Ascending aorta (tissue), 2 donors: ENCODE results near the gene MYO3B. TPM values are rescaled to one million over a fixed set of nuclear protein-coding genes. Genes with fewer than 3 reads are reported as not detected.

ENCODE experiments used
- DNase-seq, 2 donors: peaks; one replicate each; pipeline ENCODE4 v3.0.0-alpha.2; 2019; ENCODE audit warnings: low spot score in 2 of 2
- H3K27ac ChIP-seq, 2 donors: fragments of 200-600 bp; sonication (generic); one replicate each; pipeline ENCODE4 v1.5.1; 2016 to 2017; ENCODE audit warnings: mild to moderate bottlenecking in 1 of 2
- H3K27me3 ChIP-seq: fragments of 200-600 bp; sonication (generic); one replicate; pipeline ENCODE4 v1.5.1; 2017
- H3K36me3 ChIP-seq, 2 donors: fragments of 200-600 bp; sonication (generic); one replicate each; pipeline ENCODE4 v1.5.1; 2016
- H3K4me1 ChIP-seq, 2 donors: fragments of 200-600 bp; sonication (generic); one replicate each; pipeline ENCODE4 v1.5.1; 2016 to 2017; ENCODE audit warnings: mild to moderate bottlenecking in 1 of 2
- H3K4me3 ChIP-seq, 2 donors: fragments of 200-600 bp; sonication (generic); one replicate each; pipeline ENCODE4 v1.5.1; 2016 to 2017; ENCODE audit warnings: mild to moderate bottlenecking in 1 of 2
- H3K9me3 ChIP-seq, 2 donors: fragments of 200-600 bp; sonication (generic); one replicate each; pipeline ENCODE4 v1.5.1; 2016
- intact Hi-C: fragments of 100-400 bp; cut with DNase I; formaldehyde crosslinking; loops from one replicate; pipeline ENCODE4 v1.15.1; 2023
- total RNA-seq: library from RNA; depleted of rRNA; stranded (reverse); fragments of >200 nt; gene quantifications from one replicate; pipeline ENCODE4 v1.1.0, GENCODE V29; 2016
- TF ChIP-seq, protein P1 (sequence below), 3 experiments: fragments of 200-600 bp in 2 of 3; fragments of 450-650 bp in 1 of 3; sonication (generic) in 2 of 3; IDR thresholded peaks; one replicate each; pipeline ENCODE4 v1.5.1; 2016 to 2019; ENCODE audit warnings: antibody characterized with exemption in 3 of 3, mild to moderate bottlenecking in 1 of 3, moderate library complexity in 1 of 3

The MYO3B gene
- total RNA-seq, 1 donor from 2014 or later: not detected

DNA sequence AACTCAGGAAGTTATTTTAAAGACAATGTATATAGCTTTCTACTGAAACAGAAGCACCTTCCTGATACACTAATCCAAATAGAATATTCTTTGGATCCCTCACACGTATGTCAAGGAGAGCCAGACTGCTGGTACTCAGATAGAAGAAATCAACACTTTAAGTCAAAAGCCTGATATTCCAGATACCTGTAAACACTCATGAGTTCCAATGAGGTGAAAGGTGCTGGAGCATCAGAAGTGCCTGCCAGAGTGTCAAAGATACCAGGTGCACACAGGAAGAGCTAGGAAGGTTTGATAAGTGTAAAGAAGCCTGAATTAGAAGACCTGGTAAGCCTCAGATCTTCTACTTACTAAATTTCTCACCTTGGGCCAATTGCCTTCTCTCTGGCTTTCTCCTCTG is 310.9 kb downstream of the MYO3B start:
- TF ChIP-seq, protein P1, sequence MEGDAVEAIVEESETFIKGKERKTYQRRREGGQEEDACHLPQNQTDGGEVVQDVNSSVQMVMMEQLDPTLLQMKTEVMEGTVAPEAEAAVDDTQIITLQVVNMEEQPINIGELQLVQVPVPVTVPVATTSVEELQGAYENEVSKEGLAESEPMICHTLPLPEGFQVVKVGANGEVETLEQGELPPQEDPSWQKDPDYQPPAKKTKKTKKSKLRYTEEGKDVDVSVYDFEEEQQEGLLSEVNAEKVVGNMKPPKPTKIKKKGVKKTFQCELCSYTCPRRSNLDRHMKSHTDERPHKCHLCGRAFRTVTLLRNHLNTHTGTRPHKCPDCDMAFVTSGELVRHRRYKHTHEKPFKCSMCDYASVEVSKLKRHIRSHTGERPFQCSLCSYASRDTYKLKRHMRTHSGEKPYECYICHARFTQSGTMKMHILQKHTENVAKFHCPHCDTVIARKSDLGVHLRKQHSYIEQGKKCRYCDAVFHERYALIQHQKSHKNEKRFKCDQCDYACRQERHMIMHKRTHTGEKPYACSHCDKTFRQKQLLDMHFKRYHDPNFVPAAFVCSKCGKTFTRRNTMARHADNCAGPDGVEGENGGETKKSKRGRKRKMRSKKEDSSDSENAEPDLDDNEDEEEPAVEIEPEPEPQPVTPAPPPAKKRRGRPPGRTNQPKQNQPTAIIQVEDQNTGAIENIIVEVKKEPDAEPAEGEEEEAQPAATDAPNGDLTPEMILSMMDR (IDR thresholded peaks at IDR 0.05): no peak
- H3K9me3 ChIP-seq: no peaks in the 10 kb centered on the region
- no peak overlapping the region for H3K4me3 ChIP-seq
- no peaks in the 10 kb centered on the region for H3K36me3 ChIP-seq
- H3K27me3 ChIP-seq: no peaks in the 10 kb centered on the region
- H3K27ac ChIP-seq: no peak overlapping the region
- no peaks in the 10 kb centered on the region for H3K4me1 ChIP-seq
- DNase-seq: no peak
- intact Hi-C loops: loop anchor here (5.0 kb wide), 1 partner anchor 228 kb away; the partner anchor contains the start of gene SP5

DNA sequence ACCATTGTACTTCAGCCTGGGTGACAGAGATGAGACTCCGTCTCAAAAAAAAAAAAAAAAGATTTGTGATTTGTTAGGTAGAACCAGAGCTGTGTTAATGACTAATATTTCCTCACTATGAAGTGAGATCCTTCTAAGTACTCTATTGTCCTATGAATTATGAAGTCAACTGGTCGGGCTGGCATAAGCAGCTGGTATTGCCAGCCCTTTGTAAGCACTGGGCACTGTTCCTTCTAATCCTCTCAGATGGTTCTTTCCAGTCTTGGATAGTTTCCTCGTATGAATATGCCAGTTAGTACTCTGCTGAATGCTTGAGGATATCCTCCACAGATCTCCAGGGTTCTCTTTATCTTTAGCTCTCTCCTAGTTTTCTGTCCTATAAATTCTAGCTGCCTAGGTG is 314.1 kb downstream of the MYO3B start:
- Histone ChIP-seq H3K27ac (no peak overlapping the region), H3K4me1 (no peaks in the 10 kb centered on the region), H3K27me3 (no peaks in the 10 kb centered on the region), H3K36me3 (no peaks in the 10 kb centered on the region), H3K4me3 (no peak overlapping the region), H3K9me3 (no peaks in the 10 kb centered on the region)
- TF ChIP-seq, protein P1 (IDR thresholded peaks at IDR 0.05): no peak
- intact Hi-C loops: no loop called here
- no peak for DNase-seq

DNA sequence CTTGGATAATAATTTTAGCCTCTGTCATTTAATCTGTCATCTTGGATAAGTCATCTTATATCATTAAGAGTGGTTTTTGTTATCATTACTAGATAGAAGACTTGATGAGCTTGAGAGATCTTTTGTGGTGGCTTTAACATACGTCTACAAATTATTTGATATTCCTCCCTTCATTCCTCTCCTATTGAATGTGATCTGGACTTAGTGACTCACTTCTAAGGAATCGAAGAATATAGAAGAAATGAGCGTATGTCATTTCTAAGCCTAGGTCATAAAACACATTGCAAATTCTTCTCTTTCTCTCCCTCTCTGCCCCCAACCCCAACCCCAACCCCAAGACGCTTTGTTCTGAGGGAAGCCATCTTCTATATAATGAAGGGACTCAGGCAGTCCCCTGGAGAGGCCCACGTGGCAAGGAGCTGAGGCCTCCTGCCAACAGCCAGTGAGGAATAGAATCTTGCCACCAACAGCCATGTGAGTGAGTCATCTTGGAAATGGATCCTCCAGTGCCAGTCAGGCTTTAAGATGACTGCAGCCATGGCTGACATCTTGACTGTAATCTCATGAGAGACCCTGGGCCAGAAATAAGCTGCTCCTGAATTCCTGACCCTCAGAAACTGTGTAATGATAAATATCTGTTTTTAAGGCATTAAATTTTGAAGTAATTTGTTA is 315.6 kb downstream of the MYO3B start:
- Histone ChIP-seq H3K9me3 (no peaks in the 10 kb centered on the region), H3K4me3 (no peak overlapping the region), H3K4me1 (no peaks in the 10 kb centered on the region), H3K27ac (no peak overlapping the region), H3K27me3 (no peaks in the 10 kb centered on the region), H3K36me3 (no peaks in the 10 kb centered on the region)
- TF ChIP-seq, protein P1 (IDR thresholded peaks at IDR 0.05): no peak
- no peak for DNase-seq
- intact Hi-C loops: no loop called here

DNA sequence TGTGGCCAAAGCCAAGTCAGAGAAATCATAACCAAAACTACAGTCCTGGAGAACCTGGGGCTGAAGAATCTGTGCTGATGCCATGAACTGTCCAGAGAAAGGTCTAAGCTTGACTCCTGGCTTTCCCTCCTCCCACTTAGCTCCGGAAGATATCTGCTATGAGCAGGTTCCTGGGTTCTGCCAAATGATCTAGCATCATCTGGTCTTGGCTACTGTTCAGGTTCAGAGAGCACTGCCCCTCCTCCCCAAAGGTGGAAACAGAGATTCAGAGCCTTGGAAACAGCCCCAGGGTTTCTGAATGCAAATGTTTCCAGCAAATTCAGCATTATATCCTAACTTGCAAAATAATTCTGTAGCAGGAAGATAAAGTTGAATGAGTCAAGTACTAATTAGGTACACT is 317.9 kb downstream of the MYO3B start:
- no peak for DNase-seq
- H3K4me3 ChIP-seq: no peak overlapping the region
- TF ChIP-seq, protein P1 (IDR thresholded peaks at IDR 0.05): no peak
- H3K4me1 ChIP-seq: no peaks in the 10 kb centered on the region
- no peaks in the 10 kb centered on the region for H3K36me3 ChIP-seq
- no peak overlapping the region for H3K27ac ChIP-seq
- no peaks in the 10 kb centered on the region for H3K27me3 ChIP-seq
- no peaks in the 10 kb centered on the region for H3K9me3 ChIP-seq
- intact Hi-C loops: no loop called here

DNA sequence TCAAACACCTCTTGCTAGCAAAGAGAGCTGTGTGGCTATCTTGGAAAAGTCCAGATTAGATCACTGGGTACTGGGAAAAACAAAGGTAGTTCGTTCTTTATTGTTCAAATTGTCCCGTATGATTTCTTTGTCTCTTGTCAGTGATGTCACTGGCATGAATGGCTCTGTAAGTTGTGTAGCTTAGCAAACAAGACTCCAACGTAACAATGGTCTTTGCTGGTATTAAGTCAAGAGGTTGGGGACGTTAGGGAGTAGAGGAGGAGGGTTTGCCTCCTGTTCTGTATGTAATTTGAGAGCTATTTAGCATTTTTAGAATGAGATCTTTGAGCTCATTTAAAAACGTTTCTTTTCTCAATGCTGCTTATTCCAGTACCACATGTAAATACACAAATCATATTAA is 320.7 kb downstream of the MYO3B start:
- Histone ChIP-seq H3K27ac (no peak overlapping the region), H3K4me1 (no peaks in the 10 kb centered on the region), H3K4me3 (no peak overlapping the region), H3K9me3 (no peaks in the 10 kb centered on the region), H3K27me3 (no peaks in the 10 kb centered on the region), H3K36me3 (no peaks in the 10 kb centered on the region)
- intact Hi-C loops: no loop called here
- DNase-seq: no peak
- TF ChIP-seq, protein P1 (IDR thresholded peaks at IDR 0.05): no peak

DNA sequence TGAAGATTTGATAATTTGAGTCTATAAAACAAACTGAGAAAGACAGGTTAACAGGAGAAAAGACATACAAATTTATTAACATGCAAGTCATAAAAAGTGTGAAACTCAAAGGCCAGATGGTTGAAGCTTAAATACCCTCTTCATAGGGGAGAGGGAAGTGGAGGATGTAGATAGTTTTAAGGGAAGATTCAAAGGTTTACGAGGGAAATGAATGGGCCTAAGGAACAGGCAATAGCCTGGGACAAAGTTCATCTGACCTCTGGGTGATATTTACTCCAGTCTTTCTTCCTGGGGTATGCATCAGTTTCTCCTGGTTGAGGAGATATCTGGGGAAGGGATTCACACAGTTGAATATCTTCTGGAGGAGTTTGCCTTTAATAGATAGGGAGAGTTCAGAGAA is 322.2 kb downstream of the MYO3B start:
- no peaks in the 10 kb centered on the region for H3K4me1 ChIP-seq

More for the DNA sequence above, 322.2 kb downstream of the MYO3B start:
- TF ChIP-seq, protein P1 (IDR thresholded peaks at IDR 0.05): no peak
- intact Hi-C loops: no loop called here
- Histone ChIP-seq H3K27me3 (no peaks in the 10 kb centered on the region), H3K27ac (no peak overlapping the region), H3K4me3 (no peak overlapping the region), H3K9me3 (no peaks in the 10 kb centered on the region), H3K36me3 (no peaks in the 10 kb centered on the region)
- DNase-seq: no peak
